Subcutaneous adipose tissue (tissue), 4 donors: ENCODE results near the gene CAMTA1. TPM values are rescaled to one million over a fixed set of nuclear protein-coding genes. Genes with fewer than 3 reads are reported as not detected.

Experiments used
- total RNA-seq, 4 donors: library from RNA; depleted of rRNA; stranded (reverse); fragments of >200 nt; gene quantifications; one replicate each; pipeline ENCODE4 v1.1.0, GENCODE V29; 2016
- TF ChIP-seq, protein P1 (sequence below): fragments of 450-650 bp; IDR thresholded peaks from one replicate; pipeline ENCODE4 v1.5.1; 2016; ENCODE audit warnings: low read depth, mild to moderate bottlenecking, control low read depth, antibody characterized with exemption, moderate library complexity

CAMTA1 gene
- total RNA-seq, 4 donors from 2014 or later, result 58.6 to 82.5 (median 78.0) TPM

DNA sequence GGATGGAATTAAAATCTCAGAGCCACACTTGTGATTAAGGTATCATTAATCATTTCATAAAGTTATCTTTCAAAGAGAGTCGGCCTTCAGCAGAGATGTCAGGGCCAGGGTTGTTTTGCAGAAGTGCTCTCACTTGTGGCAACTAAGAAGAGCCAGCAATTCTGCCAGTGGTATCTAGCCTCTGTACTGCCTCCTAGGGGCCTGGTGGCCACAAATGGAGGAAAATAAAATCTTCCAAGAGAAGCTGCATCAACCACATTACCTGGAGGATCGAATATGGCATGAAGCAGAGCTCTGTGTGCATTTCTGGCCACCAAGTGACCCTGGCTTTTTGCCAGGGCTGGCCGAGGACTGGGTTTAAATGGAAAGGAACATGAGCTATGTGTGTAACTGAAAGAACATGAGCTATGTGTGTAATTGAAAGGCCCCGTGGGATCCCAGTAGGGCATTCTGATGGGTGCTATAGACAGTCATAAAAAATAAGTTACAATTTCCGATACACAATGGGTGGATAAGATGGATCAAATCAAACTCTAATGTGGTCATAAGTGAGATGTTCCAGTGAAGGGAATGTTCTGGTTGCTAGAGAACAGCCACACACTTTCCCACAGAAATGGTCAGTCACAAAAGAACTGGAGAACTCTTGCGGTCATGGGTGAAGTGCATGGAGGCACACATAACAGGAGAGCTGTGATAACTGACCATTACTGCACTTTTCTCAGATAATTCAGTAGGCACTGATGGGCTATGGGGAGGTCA lies 335.8 kb downstream of the CAMTA1 start:
- TF ChIP-seq, protein P1, sequence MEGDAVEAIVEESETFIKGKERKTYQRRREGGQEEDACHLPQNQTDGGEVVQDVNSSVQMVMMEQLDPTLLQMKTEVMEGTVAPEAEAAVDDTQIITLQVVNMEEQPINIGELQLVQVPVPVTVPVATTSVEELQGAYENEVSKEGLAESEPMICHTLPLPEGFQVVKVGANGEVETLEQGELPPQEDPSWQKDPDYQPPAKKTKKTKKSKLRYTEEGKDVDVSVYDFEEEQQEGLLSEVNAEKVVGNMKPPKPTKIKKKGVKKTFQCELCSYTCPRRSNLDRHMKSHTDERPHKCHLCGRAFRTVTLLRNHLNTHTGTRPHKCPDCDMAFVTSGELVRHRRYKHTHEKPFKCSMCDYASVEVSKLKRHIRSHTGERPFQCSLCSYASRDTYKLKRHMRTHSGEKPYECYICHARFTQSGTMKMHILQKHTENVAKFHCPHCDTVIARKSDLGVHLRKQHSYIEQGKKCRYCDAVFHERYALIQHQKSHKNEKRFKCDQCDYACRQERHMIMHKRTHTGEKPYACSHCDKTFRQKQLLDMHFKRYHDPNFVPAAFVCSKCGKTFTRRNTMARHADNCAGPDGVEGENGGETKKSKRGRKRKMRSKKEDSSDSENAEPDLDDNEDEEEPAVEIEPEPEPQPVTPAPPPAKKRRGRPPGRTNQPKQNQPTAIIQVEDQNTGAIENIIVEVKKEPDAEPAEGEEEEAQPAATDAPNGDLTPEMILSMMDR, result no peak

DNA sequence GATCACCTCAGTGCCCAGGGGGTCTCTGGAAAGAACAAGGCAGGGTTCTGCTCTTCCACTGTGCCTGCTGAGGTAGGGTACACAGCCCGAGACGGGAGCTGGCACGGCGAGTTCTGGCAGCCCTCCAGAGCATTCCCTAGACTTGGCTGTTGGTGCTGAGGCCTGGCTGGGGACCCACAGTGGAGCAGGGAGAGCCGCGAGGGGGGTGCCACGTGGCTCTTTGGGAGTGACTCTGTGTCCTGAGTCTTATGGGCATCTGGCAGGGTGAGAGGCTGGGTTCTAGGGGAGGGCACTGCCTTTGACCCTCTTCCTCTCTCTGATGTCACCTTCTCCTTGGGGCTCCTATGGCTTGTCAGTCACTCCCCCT lies 336.4 kb downstream of the CAMTA1 start:
- TF ChIP-seq, protein P1, result no peak

DNA sequence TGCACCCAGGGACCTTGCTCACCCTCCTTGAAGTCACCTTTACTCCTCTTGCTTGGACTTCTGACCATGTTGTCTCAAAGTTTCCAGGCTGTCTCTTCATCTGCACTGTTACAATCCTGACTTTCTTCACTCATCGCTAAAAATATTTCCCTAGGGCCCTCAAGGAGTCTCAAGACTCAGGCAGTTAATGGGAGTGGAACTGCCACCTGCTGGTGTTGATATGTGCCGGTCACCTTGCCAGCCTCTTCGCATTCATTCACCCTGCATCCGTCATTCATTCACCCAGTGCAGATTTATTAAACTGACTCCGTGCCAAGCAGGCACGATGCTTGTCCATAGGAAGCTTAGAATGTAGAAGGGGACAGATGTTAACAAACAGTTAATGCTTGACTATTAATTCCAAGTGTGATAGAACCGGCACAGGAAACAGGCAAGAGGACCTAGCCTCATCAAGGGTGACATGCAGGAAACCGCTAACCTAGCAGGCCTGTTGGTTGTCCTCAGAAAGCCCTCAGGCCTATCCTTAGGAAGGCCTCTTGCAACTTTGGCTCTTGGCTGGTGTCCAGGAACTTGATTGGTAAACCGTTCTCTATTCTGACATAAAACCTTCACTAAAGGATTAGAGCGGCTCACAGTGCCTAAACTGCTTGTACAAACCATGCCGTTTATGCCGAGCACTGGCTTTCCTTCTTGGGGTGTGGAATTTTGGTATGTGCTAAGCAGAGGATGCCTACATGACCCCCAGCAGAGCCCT lies 342.2 kb downstream of the CAMTA1 start:
- TF ChIP-seq, protein P1, result no peak

DNA sequence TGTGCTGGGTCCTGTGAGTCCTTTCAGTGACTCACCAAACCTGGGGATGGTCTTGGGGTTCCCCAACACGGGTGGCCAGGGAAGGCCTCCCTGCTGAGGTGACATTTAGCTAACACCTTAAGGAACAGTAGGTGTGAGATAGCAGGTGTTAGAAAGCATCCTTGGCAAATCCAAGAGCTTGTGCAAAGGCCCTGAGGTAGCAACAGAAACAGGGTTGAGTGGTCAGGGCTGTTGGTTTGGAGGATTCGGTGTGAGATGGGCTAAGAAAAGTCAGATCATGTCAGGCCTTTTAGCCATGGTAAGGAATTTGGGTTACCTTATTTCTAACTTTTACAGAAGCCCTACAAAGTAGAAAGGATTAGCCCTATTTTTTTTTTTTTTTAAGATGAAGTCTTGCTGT lies 343.0 kb downstream of the CAMTA1 start:
- TF ChIP-seq, protein P1, result no peak

DNA sequence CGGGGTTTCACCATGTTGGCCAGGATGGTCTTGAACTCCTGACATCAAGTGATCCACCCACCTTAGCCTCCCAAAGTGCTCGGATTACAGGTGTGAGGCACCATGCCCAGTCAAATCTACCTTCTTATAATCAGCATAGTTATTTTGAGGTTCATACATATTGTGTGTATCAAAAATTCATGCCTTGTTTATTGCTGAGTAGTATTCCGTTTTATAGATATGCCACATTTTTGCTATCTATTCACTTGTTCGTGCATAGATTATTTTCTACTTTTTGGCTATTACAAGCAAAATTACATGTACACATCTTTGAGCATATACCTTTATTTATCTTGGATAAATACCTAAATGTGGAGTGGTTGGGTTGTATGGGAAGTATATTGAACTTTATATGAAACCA lies 344.9 kb downstream of the CAMTA1 start:
- TF ChIP-seq, protein P1, result no peak

DNA sequence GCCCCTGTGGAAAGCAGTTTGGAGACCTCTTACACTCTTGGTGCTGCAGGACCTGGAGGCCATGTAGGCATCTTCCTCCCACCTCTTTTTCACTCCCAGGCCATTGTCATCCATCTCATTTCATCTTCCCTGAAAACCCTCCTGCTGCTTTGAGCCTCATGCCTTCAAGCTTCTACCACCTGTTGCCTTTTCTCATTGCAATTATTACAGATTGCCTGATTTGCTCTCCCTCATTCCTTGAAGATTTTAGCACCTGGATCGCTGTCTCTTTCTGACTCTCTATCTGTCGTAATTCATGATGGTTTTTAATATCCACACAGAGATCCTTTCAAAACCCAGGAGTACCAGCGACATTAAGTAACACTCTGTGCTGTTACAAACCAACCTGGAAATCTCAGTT lies 350.2 kb downstream of the CAMTA1 start:
- TF ChIP-seq, protein P1, result no peak

DNA sequence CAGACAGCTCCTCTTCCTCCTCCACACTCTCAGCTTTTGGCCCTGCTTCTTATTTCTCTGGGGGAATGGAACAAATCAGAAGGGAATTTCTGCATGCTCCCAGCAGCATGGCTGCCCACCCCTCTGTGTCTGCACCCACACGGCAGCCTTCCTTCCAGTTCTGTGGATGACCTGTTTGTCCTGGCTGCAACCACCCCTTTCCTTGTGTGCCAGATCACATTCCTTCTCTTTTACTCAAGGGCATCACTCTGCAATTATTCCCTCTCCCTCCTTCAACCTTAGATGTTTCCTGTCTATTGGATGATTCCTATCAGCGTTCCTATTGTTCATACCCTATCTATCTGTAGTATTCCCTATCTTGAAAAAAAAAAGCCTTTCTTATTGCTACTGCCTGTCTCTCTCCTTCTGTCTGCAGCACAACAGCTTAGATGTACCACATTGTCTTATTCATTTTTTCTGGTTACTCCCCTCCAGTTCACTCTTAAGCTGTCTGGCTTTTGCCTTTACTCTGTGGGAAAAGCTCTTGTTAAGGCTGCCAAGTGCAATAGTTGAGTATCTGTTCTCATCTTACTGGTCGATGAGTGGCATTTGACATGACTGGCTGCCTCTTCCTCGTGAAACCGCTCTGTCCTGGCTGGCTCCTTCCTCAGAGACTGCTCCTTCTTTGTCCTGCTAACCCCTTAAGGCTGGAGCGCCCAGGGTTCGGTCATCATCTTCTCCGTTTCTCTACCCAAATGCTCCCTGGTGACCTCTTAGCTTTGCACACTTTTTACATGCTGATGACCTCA lies 351.1 kb downstream of the CAMTA1 start:
- TF ChIP-seq, protein P1, result no peak
